Gastrocnemius medialis (tissue), 4 donors: Measurements from ENCODE around the gene IFI16.

Experiments
- POLR2A ChIP-seq, 2 donors: fragments of 450-650 bp; IDR thresholded peaks; one replicate each; pipeline ENCODE4 v1.6.1; 2017; ENCODE audit warnings: antibody characterized with exemption in 2 of 2, mild to moderate bottlenecking in 2 of 2, moderate library complexity in 2 of 2
- TF ChIP-seq, protein P1 (sequence below), 5 experiments: fragments of 450-650 bp in 3 of 5; fragments of 200-600 bp in 2 of 5; sonication (generic) in 2 of 5; IDR thresholded peaks in 4 of 5; conservative IDR thresholded peaks in 1 of 5; 1 replicate in 4 of 5; 2 replicates in 1 of 5; pipeline ENCODE4 v1.5.1; 2016 to 2019; ENCODE audit warnings: antibody characterized with exemption in 5 of 5, mild to moderate bottlenecking in 3 of 5, moderate library complexity in 3 of 5

DNA sequence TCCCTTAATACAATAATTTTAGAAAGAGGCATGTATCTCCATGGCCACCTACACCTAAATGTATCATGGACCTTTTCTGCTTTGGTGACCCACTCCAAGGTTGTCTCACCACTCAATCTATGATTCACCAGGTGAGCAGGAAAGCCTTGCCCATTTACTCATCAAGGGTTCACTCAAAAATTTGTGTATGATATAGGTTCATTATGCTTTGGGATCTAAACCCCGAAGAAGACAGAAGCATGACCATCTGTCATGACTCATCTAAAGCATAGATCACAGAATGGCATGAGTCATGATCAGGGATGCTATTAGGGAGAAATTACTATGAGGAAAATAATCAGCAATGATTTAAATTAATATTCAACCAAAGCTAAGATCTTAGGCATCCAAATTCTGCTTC lies 39.9 kb upstream of the IFI16 start:
- TF ChIP-seq, protein P1, sequence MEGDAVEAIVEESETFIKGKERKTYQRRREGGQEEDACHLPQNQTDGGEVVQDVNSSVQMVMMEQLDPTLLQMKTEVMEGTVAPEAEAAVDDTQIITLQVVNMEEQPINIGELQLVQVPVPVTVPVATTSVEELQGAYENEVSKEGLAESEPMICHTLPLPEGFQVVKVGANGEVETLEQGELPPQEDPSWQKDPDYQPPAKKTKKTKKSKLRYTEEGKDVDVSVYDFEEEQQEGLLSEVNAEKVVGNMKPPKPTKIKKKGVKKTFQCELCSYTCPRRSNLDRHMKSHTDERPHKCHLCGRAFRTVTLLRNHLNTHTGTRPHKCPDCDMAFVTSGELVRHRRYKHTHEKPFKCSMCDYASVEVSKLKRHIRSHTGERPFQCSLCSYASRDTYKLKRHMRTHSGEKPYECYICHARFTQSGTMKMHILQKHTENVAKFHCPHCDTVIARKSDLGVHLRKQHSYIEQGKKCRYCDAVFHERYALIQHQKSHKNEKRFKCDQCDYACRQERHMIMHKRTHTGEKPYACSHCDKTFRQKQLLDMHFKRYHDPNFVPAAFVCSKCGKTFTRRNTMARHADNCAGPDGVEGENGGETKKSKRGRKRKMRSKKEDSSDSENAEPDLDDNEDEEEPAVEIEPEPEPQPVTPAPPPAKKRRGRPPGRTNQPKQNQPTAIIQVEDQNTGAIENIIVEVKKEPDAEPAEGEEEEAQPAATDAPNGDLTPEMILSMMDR (IDR thresholded peaks at IDR 0.05 in 4 of 5, conservative IDR thresholded peaks at IDR 0.05 in 1 of 5) = no peak
- TF ChIP-seq POLR2A (IDR thresholded peaks at IDR 0.05) = no peak
